ENCODE measurements around the gene CCDC50. TPM values are rescaled to one million over a fixed set of nuclear protein-coding genes. Genes with fewer than 3 reads are reported as not detected.

CCDC50 gene
- total RNA-seq, 1 experiment from 2014 or later, result 56.9 TPM

GRCh38 chr3:191376516-191377141 is 47.4 kb downstream of the CCDC50 start:
- DNase-seq (ENCODE audit: extremely low read depth, low read depth), result peak; percentile 11

DNA sequence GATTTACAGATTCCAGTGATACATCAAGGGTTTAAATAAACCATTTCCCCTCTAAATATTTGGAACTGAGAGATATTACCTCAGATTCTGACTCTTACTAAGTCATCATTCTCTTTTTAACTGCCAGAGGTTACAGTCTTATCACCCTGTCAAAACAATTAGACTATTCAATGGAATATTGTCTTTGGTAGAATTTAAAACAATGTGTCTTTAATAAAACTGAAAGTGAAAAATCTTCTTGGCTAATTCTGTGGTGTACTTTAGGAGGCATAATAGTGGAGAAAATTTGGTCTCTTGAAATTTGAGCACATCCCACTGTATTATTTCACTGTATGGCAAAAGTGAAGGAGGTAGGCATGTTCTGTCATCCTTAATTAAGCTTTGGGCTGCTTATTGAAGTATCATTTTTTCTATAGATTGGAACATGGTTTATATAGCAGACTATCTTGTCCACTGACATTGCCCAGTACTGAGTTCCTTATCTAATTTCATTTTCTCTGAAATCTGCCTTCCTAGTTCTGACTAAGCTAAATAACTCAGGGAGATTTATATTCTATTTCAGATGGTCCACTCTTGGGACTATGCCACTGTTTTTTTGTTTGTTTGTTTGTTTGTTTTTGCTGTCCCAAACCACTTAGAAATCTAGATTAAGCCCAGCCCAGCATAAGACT is 49.1 kb downstream of the CCDC50 start:
- no peak for DNase-seq (ENCODE audit: extremely low read depth, low read depth)

DNA sequence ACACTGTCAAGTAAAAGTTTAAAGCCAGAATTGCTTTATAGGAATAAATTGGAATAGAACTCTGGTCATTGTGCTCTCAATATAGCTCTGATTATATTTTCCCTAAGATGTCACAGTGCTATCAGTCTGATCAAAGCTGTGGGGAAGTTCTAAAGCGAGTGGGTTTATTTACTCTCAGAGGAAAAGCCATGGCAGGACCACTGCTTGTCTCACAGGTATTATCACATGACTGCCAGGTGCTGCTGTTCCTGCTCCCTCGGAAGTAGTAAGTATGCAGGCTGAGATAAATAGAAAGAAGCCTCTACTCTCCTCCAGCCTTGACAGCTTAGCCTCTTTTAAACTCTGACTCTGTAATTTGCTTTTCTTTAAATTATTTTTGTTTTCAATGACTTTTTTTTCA is 50.3 kb downstream of the CCDC50 start:
- DNase-seq (ENCODE audit: extremely low read depth, low read depth), result no peak

GRCh38 chr3:191380001-191380400 is 50.8 kb downstream of the CCDC50 start:
- no peak for DNase-seq (ENCODE audit: extremely low read depth, low read depth)

- no peak for DNase-seq (ENCODE audit: extremely low read depth, low read depth)
Measured at GRCh38 chr3:191381303-191381702, 52.1 kb downstream of the CCDC50 start.

DNA sequence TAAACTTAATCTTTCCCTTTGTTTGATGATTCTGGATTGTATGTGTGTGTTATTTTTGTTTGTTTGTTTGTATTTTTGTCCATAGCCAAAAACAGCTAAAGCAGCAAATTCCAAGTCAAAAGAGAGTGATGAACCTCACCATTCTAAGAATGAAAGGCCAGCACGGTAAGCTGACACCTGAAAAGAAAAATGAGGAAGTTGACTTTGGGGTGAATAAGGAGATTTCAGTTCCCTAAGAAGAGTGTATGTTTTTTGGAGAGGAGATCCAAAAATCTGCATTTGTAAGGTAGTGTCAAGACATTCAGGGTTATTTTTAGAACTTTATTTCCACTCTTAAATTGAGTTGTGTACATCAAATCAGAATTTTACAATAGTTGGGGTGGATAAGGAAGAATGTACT is 53.5 kb downstream of the CCDC50 start:
- no peak for DNase-seq (ENCODE audit: extremely low read depth, low read depth)

DNA sequence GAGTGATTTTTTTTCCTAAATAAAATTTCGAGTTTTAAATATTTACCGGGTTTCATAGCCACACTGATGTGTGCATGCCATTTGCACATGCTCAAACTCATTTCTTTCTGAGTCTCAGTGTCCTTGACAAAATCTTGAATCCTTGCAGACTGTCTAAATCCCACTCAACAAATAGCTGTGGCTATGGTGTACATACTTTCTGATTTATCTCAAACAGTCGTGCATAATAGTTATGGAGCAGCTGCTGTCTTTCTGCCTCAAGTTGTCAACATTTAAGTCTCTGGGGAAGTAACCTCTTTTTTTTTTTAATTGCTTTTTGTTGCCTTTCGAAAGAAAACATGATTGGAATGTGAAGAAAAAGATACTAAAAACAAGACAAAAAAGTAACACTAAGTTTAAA is 53.9 kb downstream of the CCDC50 start:
- DNase-seq (ENCODE audit: extremely low read depth, low read depth), result no peak

DNA sequence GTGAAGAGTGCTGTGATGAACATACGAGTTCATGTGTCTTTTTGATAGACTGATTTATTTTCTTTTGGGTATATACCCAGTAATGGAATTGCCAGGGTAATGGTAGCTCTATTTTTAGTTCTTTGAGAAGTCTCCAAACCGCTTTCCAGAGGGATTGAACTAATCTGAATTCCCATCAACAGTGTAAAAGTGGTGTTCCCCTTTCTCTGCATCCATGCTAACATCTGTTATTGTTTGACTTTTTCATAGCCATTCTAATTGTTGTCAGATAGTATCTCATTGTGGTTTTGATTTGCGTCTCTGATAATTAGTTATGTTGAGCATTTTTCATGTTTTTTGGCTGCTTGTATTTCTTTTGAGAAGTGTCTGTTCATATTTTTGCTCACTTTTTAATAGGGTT is 55.9 kb downstream of the CCDC50 start:
- DNase-seq (ENCODE audit: extremely low read depth, low read depth), result no peak

- no peak for DNase-seq (ENCODE audit: extremely low read depth, low read depth)
Measured at GRCh38 chr3:191387441-191388077, 58.4 kb downstream of the CCDC50 start.

GRCh38 chr3:191388823-191389222 is 59.6 kb downstream of the CCDC50 start:
- DNase-seq (ENCODE audit: extremely low read depth, low read depth), result no peak

GRCh38 chr3:191390580-191390979 is 61.4 kb downstream of the CCDC50 start:
- DNase-seq (ENCODE audit: extremely low read depth, low read depth), result no peak

DNA sequence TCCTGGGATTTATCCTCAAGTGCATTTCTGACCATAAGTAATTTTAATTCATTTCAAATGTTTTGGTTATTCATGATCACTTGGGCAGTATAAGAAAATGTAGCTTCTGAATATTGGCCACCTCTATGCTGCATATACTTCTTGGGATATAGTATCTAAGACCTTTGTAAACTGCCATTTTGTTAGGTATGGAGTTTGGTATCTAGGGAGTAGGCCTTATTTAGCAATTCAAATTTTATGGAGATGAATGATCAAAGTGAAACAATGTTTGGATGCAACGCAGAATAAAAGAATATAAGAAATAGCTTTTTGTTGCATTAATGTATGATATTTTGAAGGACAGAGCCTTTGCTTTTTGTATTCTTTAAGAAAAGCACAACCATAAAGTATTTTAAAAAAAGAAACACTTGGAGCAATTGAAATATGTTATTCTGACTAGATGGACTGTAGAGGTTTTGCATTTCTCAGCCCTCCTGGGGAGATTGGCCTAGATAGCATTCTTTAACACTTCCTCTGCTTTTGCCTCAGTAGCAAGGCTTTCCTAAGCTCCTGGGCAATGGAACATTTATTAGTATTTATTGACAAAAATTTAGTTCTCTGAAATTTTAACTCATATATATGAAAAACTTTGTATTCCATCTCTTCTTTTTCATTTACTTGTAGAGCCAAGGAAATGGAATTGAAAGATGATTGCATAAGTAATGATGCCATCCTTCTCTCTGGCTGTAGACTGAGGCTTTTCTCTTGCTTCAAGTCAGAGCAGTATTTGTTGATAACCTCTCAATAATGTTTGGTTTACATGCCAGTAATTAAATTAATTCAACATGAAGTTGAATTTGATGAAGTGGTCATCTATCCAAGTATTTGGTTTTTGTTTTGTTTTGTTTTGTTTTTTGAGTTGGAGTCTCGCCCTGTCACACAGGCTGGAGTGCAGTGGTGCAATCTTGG is 62.9 kb downstream of the CCDC50 start:
- DNase-seq (ENCODE audit: extremely low read depth, low read depth), result no peak

GRCh38 chr3:191393146-191393545 is 64.0 kb downstream of the CCDC50 start:
- DNase-seq (ENCODE audit: extremely low read depth, low read depth), result no peak

DNA sequence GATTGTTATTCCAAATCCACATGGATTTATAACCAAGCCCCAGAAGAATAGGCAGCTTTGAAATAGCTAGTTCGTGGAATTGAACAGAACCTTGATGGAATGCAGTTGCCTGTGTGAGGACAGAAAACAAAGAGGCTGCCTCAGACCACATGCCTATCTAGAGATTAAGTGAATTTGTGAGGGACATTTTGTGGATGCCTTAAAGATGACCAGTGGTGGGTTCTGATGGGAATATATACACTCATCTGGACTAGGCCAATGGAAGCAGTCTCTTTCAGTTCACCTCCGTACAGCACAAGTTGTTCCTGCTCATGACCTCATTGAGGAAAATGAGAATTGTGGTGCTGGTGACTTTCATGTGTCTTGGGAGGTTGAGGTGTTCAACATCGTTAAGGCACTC is 68.6 kb downstream of the CCDC50 start:
- no peak for DNase-seq (ENCODE audit: extremely low read depth, low read depth)

- DNase-seq (ENCODE audit: extremely low read depth, low read depth), result no peak
Measured at GRCh38 chr3:191398607-191399006, 69.4 kb downstream of the CCDC50 start.

- DNase-seq (ENCODE audit: extremely low read depth, low read depth), result no peak
Measured at GRCh38 chr3:191399918-191400317, 70.7 kb downstream of the CCDC50 start.

- no peak for DNase-seq (ENCODE audit: extremely low read depth, low read depth)
Measured at GRCh38 chr3:191401775-191402357, 72.7 kb downstream of the CCDC50 start.

DNA sequence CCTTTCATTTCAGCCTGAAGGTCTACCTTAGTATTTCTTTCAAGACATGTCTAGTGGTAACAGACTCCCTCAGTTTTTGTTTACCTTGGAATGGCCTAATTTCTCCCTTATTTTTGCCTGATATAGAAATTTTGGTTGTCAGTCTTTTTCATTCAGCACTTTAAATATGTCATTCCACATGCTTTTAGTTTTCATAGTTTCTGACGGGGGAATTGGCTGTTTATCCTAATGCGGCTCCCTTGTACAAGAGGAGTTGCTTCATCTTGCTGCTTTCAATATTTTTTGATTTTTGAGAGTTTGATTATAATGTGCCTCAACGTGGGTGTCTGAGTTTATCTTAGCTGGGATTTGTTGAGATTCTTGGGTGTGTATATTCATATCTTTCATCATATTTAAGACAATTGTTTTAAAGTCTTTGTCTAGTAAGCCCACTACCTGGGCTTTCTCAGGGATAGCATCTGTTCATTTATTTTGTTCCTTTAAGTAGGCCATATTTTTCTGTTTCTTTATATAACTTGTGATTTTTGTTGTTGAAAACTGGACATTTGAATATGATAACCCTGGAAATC is 80.7 kb downstream of the CCDC50 start:
- no peak for DNase-seq (ENCODE audit: extremely low read depth, low read depth)

DNA sequence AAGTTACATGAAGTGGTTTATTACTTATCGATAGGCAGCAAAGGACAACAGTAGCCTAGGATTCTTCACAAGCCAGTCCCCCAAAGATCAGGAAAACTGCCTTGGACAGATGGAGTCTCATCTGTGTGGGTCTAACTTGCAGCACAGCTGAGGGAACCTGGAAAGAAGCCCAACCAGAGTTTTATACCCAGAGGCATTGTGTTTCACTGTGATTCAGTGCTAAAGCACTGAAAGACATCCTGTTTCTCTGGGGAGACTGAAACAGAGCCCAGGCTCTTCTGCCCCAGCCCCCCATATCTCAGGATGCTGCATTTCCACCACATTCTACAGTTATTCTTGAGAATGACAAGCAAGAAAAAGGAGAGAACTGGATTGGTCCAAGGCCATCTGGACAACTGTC is 83.6 kb downstream of the CCDC50 start:
- DNase-seq (ENCODE audit: extremely low read depth, low read depth), result no peak

- DNase-seq (ENCODE audit: extremely low read depth, low read depth), result no peak
Measured at GRCh38 chr3:191414286-191414685, 85.1 kb downstream of the CCDC50 start.
